Measurements from ENCODE around the gene GATAD1.
"Not testable (repeated sequence)": the region's sequence is repeated elsewhere in the genome, so short reads cannot be mapped to it uniquely, and the experiment has no call there.

GATAD1 gene

DNA sequence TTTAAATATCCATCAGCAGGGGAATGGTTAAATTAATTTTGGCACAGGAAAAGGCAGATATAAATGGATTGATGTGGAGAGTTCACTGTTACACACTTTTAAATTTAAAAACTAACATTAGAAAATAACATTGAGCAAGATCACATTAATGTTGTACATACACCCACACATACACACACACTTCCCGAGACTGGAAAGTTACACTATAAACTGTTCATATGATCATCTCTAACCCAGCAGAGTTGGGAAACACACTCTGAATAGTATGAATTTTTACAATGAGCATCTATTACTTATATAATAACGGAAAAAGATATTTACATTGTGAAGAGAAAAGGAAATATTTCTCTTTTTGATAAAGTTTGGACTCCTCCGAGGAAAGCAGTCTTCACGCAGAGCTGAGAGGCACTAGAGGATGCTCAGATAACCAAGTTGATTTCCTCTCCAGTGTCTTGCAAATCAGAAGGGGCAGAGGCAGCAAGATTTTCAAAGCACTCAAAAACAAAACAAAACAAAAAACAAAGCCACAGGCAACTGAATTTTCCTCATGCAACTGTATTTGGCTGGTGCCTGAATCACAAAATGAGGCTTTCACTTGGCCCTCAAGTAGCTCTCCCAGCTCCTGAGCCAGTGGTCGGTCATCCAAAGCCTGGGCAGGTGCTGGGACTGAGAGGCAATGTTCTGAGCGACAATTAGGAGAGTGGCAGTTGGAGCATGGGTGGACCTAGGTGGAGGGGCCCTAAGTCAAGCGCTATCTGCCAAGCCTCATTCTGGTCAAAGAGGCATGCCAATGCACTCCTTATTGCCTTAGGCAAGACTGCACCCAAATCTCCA, 10.5 kb upstream of the GATAD1 start:
- TF ChIP-seq, protein P1, sequence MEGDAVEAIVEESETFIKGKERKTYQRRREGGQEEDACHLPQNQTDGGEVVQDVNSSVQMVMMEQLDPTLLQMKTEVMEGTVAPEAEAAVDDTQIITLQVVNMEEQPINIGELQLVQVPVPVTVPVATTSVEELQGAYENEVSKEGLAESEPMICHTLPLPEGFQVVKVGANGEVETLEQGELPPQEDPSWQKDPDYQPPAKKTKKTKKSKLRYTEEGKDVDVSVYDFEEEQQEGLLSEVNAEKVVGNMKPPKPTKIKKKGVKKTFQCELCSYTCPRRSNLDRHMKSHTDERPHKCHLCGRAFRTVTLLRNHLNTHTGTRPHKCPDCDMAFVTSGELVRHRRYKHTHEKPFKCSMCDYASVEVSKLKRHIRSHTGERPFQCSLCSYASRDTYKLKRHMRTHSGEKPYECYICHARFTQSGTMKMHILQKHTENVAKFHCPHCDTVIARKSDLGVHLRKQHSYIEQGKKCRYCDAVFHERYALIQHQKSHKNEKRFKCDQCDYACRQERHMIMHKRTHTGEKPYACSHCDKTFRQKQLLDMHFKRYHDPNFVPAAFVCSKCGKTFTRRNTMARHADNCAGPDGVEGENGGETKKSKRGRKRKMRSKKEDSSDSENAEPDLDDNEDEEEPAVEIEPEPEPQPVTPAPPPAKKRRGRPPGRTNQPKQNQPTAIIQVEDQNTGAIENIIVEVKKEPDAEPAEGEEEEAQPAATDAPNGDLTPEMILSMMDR (conservative IDR thresholded peaks at IDR 0.05; ENCODE audit: low read depth, low read length), result no peak
- no peak overlapping the region for H3K4me3 ChIP-seq (ENCODE audit: low read depth, low read length)
- peak; percentile 36 for DNase-seq (ENCODE audit: low read depth)

DNA sequence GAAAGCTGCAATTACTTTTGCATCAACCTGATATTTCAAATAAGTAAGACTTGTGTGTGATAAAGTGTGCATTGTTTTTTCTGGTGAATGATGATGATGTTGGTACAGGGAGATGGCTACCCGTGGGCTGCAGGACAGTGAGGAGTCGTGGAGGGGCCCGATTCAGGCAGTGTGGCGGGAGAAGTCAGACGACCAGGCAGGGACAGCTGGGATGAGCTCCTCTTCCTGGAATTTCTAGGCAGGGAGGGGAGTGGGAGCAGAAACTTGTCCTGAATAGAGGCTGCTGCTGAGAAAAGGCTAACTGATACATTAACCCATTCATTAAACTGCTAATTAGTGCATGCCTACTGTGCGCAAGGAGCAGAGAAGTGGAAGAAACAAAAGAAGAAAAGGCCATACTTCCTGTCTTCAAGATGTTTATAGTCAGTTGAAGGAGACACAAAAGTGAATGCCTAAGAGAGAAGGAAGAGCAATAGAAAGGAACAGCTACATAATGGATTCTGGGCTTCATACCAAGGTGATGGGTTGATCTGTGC, 9.3 kb upstream of the GATAD1 start:
- DNase-seq (ENCODE audit: low read depth), result no peak
- TF ChIP-seq, protein P1 (conservative IDR thresholded peaks at IDR 0.05; ENCODE audit: low read depth, low read length), result no peak
- H3K4me3 ChIP-seq (ENCODE audit: low read depth, low read length), result no peak overlapping the region

DNA sequence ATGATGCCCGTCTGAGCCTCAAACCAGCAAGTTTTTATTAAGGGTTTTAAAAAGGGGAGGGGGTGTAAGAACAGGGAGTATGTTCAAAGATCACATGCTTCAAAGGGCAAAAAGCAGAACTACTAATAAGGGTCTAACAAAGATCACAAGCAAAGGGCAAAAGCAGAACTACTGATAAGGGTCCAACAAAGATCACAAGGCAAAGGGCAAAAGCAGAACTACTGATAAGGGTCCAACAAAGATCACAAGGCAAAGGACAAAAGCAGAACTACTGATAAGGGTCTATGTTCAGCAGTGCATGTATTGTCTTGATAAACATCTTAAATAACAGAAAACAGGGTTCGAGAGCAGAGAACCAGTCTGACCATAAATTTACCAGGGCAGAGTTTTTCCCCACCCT, 4.6 kb upstream of the GATAD1 start:
- not testable (repeated sequence) for DNase-seq (ENCODE audit: low read depth)

DNA sequence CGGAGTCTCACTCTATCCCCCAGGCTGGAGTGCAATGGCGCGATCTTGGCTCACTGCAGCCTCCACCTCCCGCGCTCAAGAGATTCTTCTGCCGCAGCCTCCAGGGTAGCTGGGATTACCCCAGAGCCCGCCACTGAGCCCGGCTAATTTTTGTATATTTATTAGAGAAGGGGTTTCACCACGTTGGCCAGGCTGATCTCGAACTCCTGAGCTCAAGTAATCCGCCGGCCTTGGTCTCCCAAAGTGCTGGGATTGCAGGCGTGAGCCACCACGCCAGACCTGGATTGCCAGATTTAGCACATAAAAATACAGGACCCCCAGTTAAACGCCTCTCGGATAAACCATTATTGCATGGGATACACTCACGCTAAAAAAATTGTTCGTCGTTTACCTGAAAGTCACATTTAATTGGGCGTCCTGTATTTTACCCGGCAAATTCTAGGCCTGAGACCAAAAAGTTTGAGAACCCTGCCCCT, 375 bp upstream of the GATAD1 start:
- no peak for DNase-seq (ENCODE audit: low read depth)
- TF ChIP-seq, protein P1 (conservative IDR thresholded peaks at IDR 0.05; ENCODE audit: low read depth, low read length), result no peak
- no peak overlapping the region for H3K4me3 ChIP-seq (ENCODE audit: low read depth, low read length)

More for the DNA sequence above, 4.6 kb upstream of the GATAD1 start:
- not testable (repeated sequence) for H3K4me3 ChIP-seq (ENCODE audit: low read depth, low read length)

DNA sequence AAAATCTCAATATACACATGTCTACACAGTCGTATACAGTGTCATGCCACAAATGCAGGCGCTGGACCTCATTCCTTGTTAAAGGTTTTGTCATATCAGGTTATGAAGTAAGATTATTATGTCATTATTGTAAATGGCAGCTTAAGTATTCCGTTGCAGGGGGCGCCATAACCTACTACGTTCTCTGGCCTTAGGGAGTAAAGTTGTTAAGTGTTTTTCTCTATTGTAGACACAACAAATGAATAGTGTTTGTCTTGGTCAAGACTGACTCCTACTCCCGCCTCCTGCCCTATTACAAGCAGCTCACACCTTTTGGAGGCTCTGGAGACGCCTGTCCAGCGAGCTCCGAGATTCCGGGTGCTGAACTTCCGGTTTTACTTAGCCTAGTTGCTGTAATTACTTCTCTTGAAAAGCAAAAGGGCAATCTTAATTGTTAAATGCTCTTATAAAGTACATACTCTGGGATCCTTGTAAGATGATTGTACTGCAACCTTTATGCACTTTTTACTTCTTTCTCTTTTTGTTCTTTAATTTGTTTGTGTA, 994 bp downstream of the GATAD1 start:
- TF ChIP-seq, protein P1 (conservative IDR thresholded peaks at IDR 0.05; ENCODE audit: low read depth, low read length), result peak; percentile 62
- DNase-seq (ENCODE audit: low read depth), result peak; percentile 71
- H3K4me3 ChIP-seq (ENCODE audit: low read depth, low read length), result peak overlapping the region; percentile 91

DNA sequence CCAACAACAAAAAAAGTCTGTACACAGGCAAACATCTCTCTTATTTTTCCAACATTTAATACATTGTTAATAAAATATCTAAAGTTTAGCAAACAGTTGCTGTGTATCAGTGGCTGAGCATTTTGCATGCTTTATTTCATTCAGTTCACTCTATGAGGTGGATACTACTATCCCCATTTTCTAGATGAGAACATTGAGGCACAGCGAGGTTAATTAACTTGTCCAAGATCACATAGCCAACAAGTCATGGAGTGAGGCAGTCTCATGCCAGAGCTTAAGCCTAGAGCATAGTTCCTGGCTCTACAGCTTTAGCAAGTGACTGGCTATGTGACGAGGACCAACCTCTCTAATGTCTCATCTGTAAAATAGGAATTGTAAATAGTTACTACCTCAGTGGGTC, 4.4 kb downstream of the GATAD1 start:
- DNase-seq (ENCODE audit: low read depth), result no peak
- TF ChIP-seq, protein P1 (conservative IDR thresholded peaks at IDR 0.05; ENCODE audit: low read depth, low read length), result no peak
- no peak overlapping the region for H3K4me3 ChIP-seq (ENCODE audit: low read depth, low read length)

DNA sequence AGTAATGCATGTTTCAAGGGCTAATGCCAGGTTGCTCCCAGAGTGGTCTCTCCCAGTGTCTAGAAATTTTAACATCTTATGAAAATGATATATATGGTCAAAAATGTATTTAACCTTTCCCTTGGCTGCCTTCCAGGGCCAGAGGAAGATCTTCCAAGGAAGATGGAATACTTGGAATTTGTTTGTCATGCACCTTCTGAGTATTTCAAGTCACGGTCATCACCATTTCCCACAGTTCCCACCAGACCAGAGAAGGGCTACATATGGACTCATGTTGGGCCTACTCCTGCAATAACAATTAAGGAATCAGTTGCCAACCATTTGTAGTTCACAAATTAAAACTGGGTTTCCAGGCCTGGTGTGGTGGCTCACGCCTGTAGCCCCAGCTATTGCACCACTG, 9.0 kb downstream of the GATAD1 start:
- no peak overlapping the region for H3K4me3 ChIP-seq (ENCODE audit: low read depth, low read length)
- DNase-seq (ENCODE audit: low read depth), result peak; percentile 15
- TF ChIP-seq, protein P1 (conservative IDR thresholded peaks at IDR 0.05; ENCODE audit: low read depth, low read length), result no peak
